ENCODE data around the gene CHIC2. TPM values are rescaled to one million over a fixed set of nuclear protein-coding genes. Genes with fewer than 3 reads are reported as not detected.

The CHIC2 gene
- total RNA-seq, 1 donor from 2014 or later, result 35.9 TPM

Small RNAs within 50 kb of the gene (small RNA-seq; reads per million reads assigned to genes)
- gene AC110792.1 (ENCODE audit: low replicate concordance), result not detected
- not detected for gene AC110792.3 (ENCODE audit: low replicate concordance)

Other genes starting within 250 kb of the CHIC2 start
- gene GSX2, start 35.6 kb upstream of the CHIC2 start, total RNA-seq, result not detected
- 138 TPM for gene PDGFRA, start 164.7 kb upstream of the CHIC2 start, total RNA-seq